ENCODE data around the gene MBNL2.

MBNL2 gene

DNA sequence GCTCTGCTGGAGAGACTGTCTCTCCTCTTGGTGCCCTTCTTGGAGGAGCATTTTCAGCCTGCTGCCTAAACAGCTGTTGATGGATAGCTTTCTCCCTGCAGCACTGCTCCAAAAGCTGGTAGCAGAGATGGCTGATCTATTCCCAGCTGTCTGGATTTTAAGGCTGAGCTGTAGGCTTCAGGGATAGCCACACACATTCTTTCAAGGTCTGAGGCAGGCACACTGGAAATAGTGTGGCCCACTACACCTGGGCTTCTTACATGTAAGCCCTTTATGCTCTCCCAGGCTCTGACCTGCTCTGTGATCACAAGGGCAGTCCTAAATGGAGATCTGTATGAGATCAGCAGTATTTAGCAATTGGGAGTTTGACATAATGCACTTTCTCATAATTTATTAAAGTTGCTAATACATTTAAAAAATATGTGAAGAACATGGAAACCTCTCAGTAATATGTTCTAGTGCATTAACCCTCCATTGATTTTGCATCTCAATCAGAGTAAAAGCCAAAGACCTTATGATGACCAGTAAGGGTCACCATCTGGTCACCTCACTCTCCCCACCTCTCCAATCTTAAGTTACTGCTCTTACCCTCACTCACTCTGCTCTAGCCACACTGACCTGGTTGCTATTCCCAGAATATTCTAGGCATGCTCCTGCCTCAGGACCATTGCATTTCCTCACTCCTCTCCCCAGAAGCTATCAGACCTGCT, 91.6 kb downstream of the MBNL2 start:
- Histone ChIP-seq H3K9me3 (ENCODE audit: control insufficient read depth, low read depth, low read length) (no peaks in the 10 kb centered on the region), H3K4me3 (ENCODE audit: low read length) (no peak overlapping the region), H3K27me3 (ENCODE audit: control insufficient read depth, insufficient read depth, low read length) (no peaks in the 10 kb centered on the region), H3K27ac (ENCODE audit: low read length) (no peak overlapping the region), H3K9ac (ENCODE audit: low read length) (no peak overlapping the region), H3K4me1 (ENCODE audit: control insufficient read depth, low read depth, low read length) (no peaks in the 10 kb centered on the region), H3K36me3 (ENCODE audit: control insufficient read depth, low read depth, low read length) (no peaks in the 10 kb centered on the region)

- Histone ChIP-seq H3K4me1 (ENCODE audit: control insufficient read depth, low read depth, low read length) (no peaks in the 10 kb centered on the region), H3K9ac (ENCODE audit: low read length) (no peak overlapping the region), H3K27ac (ENCODE audit: low read length) (no peak overlapping the region), H3K4me3 (ENCODE audit: low read length) (no peak overlapping the region), H3K9me3 (ENCODE audit: control insufficient read depth, low read depth, low read length) (no peaks in the 10 kb centered on the region), H3K27me3 (ENCODE audit: control insufficient read depth, insufficient read depth, low read length) (no peaks in the 10 kb centered on the region), H3K36me3 (ENCODE audit: control insufficient read depth, low read depth, low read length) (no peaks in the 10 kb centered on the region)
Measured at GRCh38 chr13:97316390-97316789, 94.3 kb downstream of the MBNL2 start.

DNA sequence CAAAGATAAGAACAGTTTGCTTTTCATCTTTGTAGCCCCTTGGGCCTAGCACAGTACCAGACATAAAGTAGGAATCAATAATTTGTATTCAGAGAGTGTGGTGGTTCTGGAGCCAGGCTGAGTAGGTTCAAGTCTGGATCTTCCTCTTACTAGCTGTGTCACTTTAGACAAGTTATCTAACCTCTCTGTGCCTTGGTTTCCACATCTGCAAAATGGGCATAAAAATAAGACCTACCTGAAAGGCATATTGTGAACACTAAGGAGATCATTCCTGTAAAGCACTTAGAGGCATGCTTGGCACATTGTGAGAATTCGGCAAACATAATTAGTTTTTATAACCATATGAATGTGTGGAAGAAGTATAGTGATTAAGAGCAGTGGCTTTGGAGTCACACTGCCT, 95.8 kb downstream of the MBNL2 start:
- no peaks in the 10 kb centered on the region for H3K36me3 ChIP-seq (ENCODE audit: control insufficient read depth, low read depth, low read length)

GRCh38 chr13:97318532-97318931, 96.4 kb downstream of the MBNL2 start:
- H3K4me1 ChIP-seq (ENCODE audit: control insufficient read depth, low read depth, low read length), result no peaks in the 10 kb centered on the region
- H3K36me3 ChIP-seq (ENCODE audit: control insufficient read depth, low read depth, low read length), result no peaks in the 10 kb centered on the region
- H3K27ac ChIP-seq (ENCODE audit: low read length), result no peak overlapping the region
- no peak overlapping the region for H3K9ac ChIP-seq (ENCODE audit: low read length)
- H3K9me3 ChIP-seq (ENCODE audit: control insufficient read depth, low read depth, low read length), result no peaks in the 10 kb centered on the region
- H3K27me3 ChIP-seq (ENCODE audit: control insufficient read depth, insufficient read depth, low read length), result no peaks in the 10 kb centered on the region
- no peak overlapping the region for H3K4me3 ChIP-seq (ENCODE audit: low read length)

More for the DNA sequence above, 95.8 kb downstream of the MBNL2 start:
- no peak overlapping the region for H3K27ac ChIP-seq (ENCODE audit: low read length)
- no peaks in the 10 kb centered on the region for H3K9me3 ChIP-seq (ENCODE audit: control insufficient read depth, low read depth, low read length)
- no peak overlapping the region for H3K4me3 ChIP-seq (ENCODE audit: low read length)
- H3K27me3 ChIP-seq (ENCODE audit: control insufficient read depth, insufficient read depth, low read length), result no peaks in the 10 kb centered on the region
- no peaks in the 10 kb centered on the region for H3K4me1 ChIP-seq (ENCODE audit: control insufficient read depth, low read depth, low read length)
- H3K9ac ChIP-seq (ENCODE audit: low read length), result no peak overlapping the region

GRCh38 chr13:97319113-97319720, 97.1 kb downstream of the MBNL2 start:
- no peak overlapping the region for H3K9ac ChIP-seq (ENCODE audit: low read length)
- H3K4me3 ChIP-seq (ENCODE audit: low read length), result no peak overlapping the region
- no peaks in the 10 kb centered on the region for H3K9me3 ChIP-seq (ENCODE audit: control insufficient read depth, low read depth, low read length)
- H3K4me1 ChIP-seq (ENCODE audit: control insufficient read depth, low read depth, low read length), result no peaks in the 10 kb centered on the region
- H3K27me3 ChIP-seq (ENCODE audit: control insufficient read depth, insufficient read depth, low read length), result no peaks in the 10 kb centered on the region
- H3K27ac ChIP-seq (ENCODE audit: low read length), result no peak overlapping the region
- H3K36me3 ChIP-seq (ENCODE audit: control insufficient read depth, low read depth, low read length), result no peaks in the 10 kb centered on the region

GRCh38 chr13:97321101-97321500, 99.0 kb downstream of the MBNL2 start:
- H3K27ac ChIP-seq (ENCODE audit: low read length), result no peak overlapping the region
- no peak overlapping the region for H3K4me3 ChIP-seq (ENCODE audit: low read length)
- H3K4me1 ChIP-seq (ENCODE audit: control insufficient read depth, low read depth, low read length), result no peaks in the 10 kb centered on the region
- no peaks in the 10 kb centered on the region for H3K9me3 ChIP-seq (ENCODE audit: control insufficient read depth, low read depth, low read length)
- no peak overlapping the region for H3K9ac ChIP-seq (ENCODE audit: low read length)
- no peaks in the 10 kb centered on the region for H3K27me3 ChIP-seq (ENCODE audit: control insufficient read depth, insufficient read depth, low read length)
- no peaks in the 10 kb centered on the region for H3K36me3 ChIP-seq (ENCODE audit: control insufficient read depth, low read depth, low read length)

GRCh38 chr13:97321616-97322321, 99.6 kb downstream of the MBNL2 start:
- no peak overlapping the region for H3K27ac ChIP-seq (ENCODE audit: low read length)
- H3K9ac ChIP-seq (ENCODE audit: low read length), result no peak overlapping the region
- H3K36me3 ChIP-seq (ENCODE audit: control insufficient read depth, low read depth, low read length), result no peaks in the 10 kb centered on the region
- H3K4me1 ChIP-seq (ENCODE audit: control insufficient read depth, low read depth, low read length), result no peaks in the 10 kb centered on the region
- no peaks in the 10 kb centered on the region for H3K9me3 ChIP-seq (ENCODE audit: control insufficient read depth, low read depth, low read length)
- H3K27me3 ChIP-seq (ENCODE audit: control insufficient read depth, insufficient read depth, low read length), result no peaks in the 10 kb centered on the region
- no peak overlapping the region for H3K4me3 ChIP-seq (ENCODE audit: low read length)

DNA sequence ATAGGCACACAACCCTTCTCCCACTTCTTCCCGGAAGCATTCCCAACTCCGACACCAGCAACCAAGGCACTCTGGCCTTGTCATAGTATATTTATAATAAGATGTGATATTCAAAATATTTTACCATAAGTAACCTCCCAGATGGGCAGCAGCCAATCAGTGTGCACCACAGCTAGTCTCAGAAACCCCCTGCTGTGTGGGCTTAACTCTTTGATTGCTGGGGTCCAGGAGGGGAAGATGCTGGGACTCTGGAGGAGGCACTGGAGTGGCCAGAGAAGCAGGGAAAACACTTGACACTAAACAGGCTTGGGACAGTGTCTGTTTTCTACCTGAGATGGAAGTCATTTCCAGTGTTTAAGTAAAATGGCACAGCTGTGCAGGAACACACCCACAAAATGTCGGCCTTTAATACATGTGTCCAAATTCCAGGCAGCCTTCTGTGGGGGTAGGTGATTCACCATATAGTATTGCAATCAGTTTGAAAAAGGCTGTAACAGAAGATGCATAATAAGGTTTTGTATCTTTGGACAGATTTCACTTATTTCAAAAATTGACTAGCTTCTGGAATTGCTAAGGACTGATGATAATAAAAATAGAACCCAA, 100.7 kb downstream of the MBNL2 start:
- Histone ChIP-seq H3K4me3 (ENCODE audit: low read length) (no peak overlapping the region), H3K9ac (ENCODE audit: low read length) (no peak overlapping the region), H3K27me3 (ENCODE audit: control insufficient read depth, insufficient read depth, low read length) (no peaks in the 10 kb centered on the region), H3K27ac (ENCODE audit: low read length) (no peak overlapping the region), H3K36me3 (ENCODE audit: control insufficient read depth, low read depth, low read length) (no peaks in the 10 kb centered on the region), H3K9me3 (ENCODE audit: control insufficient read depth, low read depth, low read length) (no peaks in the 10 kb centered on the region), H3K4me1 (ENCODE audit: control insufficient read depth, low read depth, low read length) (peaks cover 4% of the 10 kb centered on the region)

GRCh38 chr13:97324115-97324514, 102.0 kb downstream of the MBNL2 start:
- Histone ChIP-seq H3K9me3 (ENCODE audit: control insufficient read depth, low read depth, low read length) (no peaks in the 10 kb centered on the region), H3K36me3 (ENCODE audit: control insufficient read depth, low read depth, low read length) (no peaks in the 10 kb centered on the region), H3K27ac (ENCODE audit: low read length) (no peak overlapping the region), H3K27me3 (ENCODE audit: control insufficient read depth, insufficient read depth, low read length) (no peaks in the 10 kb centered on the region), H3K4me1 (ENCODE audit: control insufficient read depth, low read depth, low read length) (peaks cover 14% of the 10 kb centered on the region), H3K9ac (ENCODE audit: low read length) (no peak overlapping the region), H3K4me3 (ENCODE audit: low read length) (no peak overlapping the region)

- H3K27ac ChIP-seq (ENCODE audit: low read length), result no peak overlapping the region
- no peaks in the 10 kb centered on the region for H3K9me3 ChIP-seq (ENCODE audit: control insufficient read depth, low read depth, low read length)
- peaks cover 14% of the 10 kb centered on the region for H3K4me1 ChIP-seq (ENCODE audit: control insufficient read depth, low read depth, low read length)
- no peak overlapping the region for H3K4me3 ChIP-seq (ENCODE audit: low read length)
- H3K9ac ChIP-seq (ENCODE audit: low read length), result no peak overlapping the region
- H3K36me3 ChIP-seq (ENCODE audit: control insufficient read depth, low read depth, low read length), result no peaks in the 10 kb centered on the region
- H3K27me3 ChIP-seq (ENCODE audit: control insufficient read depth, insufficient read depth, low read length), result no peaks in the 10 kb centered on the region
Measured at GRCh38 chr13:97325738-97326137, 103.6 kb downstream of the MBNL2 start.

DNA sequence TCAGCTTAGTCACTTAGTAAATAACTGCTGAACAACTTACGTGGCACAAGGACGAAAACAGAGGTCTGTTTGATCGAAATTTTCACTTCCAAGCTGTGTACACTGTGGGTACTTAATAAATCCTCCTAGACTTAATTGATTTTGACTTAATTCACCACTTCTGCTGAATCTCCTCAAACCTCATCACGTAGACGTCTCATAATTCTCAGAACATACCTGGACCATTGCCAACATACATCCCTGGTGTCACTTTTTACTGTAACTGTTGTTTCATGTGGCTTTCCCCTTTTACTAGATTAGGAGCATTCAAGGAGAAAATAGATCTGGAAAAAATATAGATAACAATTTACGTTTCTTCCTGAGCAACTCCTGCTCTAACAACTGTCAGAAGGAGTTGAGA, 105.0 kb downstream of the MBNL2 start:
- no peaks in the 10 kb centered on the region for H3K36me3 ChIP-seq (ENCODE audit: control insufficient read depth, low read depth, low read length)
- no peak overlapping the region for H3K9ac ChIP-seq (ENCODE audit: low read length)
- H3K27ac ChIP-seq (ENCODE audit: low read length), result no peak overlapping the region
- H3K4me3 ChIP-seq (ENCODE audit: low read length), result no peak overlapping the region
- no peaks in the 10 kb centered on the region for H3K27me3 ChIP-seq (ENCODE audit: control insufficient read depth, insufficient read depth, low read length)
- no peaks in the 10 kb centered on the region for H3K9me3 ChIP-seq (ENCODE audit: control insufficient read depth, low read depth, low read length)
- peaks cover 14% of the 10 kb centered on the region for H3K4me1 ChIP-seq (ENCODE audit: control insufficient read depth, low read depth, low read length)

All from iPS-18a (cell line).